Measurements from ENCODE around the gene SLC35G2. TPM values are rescaled to one million over a fixed set of nuclear protein-coding genes. Genes with fewer than 3 reads are reported as not detected.

Gene SLC35G2
- total RNA-seq, 2 donors from 2014 or later: 0.84 to 0.98 TPM

Other genes with a start within 250 kb of the SLC35G2 start
- gene STAG1, start 66.7 kb upstream of the SLC35G2 start, total RNA-seq: 10 to 100 TPM; 41.7 to 56.2 TPM
- 10 to 100 TPM; 51.5 to 58.2 TPM for gene NCK1, start 43.1 kb downstream of the SLC35G2 start, total RNA-seq
- 1 to 10 TPM in 1 of 2 donors, under 1 TPM in 1; 0.89 to 1.3 TPM for gene IL20RB, start 138.9 kb downstream of the SLC35G2 start, total RNA-seq